Thyroid gland (tissue), 4 donors: ENCODE data around the gene TOR4A.

Experiments used
- POLR2A ChIP-seq, 2 donors: fragments of 450-650 bp; IDR thresholded peaks; one replicate each; pipeline ENCODE4 v1.6.1; 2017; ENCODE audit warnings: antibody characterized with exemption in 2 of 2, mild to moderate bottlenecking in 2 of 2, moderate library complexity in 1 of 2
- TF ChIP-seq, protein P1 (sequence below), 6 experiments: fragments of 200-600 bp in 3 of 6; fragments of 450-650 bp in 3 of 6; sonication (generic) in 3 of 6; IDR thresholded peaks; one replicate each; pipeline ENCODE4 v1.5.1; 2016 to 2019; ENCODE audit warnings: antibody characterized with exemption in 6 of 6, mild to moderate bottlenecking in 2 of 6, inconsistent platforms in 1 of 6, moderate library complexity in 1 of 6

DNA sequence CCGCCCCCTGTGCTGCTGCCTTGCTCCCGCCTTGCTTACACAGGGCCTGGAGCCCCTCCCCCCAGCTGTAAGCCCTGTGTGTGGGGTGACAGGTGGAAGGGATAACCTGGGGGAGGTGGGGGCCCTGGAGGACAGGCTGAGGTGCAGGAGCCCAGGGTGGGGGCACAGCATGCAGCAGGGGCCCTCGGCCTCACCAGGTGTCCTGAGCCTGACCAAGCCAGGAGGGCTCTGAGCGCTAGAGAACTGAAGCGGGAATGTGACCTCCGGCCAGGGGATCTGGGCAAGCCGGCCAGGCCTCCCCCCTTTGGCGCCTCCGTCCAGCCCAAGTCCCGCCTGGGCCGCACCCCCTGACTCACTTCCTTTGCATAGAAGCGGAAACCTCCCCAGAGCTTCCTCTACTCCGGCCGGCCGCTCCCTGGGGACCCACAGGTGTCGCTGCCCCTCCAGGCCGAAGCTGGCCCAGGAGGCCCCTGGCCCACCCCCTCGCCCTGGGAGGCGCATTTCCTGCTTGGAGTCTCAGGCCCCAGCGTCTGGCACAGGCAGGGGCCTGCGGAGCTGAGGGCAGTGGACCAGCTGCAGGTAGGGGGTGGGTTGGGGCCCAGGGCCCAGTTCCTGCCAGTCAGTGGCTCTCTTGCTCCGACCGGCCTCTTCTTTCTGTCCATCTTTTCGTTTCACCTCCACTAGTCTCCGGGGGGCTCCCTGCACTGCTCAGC, at the start of gene TOR4A:
- TF ChIP-seq, protein P1, sequence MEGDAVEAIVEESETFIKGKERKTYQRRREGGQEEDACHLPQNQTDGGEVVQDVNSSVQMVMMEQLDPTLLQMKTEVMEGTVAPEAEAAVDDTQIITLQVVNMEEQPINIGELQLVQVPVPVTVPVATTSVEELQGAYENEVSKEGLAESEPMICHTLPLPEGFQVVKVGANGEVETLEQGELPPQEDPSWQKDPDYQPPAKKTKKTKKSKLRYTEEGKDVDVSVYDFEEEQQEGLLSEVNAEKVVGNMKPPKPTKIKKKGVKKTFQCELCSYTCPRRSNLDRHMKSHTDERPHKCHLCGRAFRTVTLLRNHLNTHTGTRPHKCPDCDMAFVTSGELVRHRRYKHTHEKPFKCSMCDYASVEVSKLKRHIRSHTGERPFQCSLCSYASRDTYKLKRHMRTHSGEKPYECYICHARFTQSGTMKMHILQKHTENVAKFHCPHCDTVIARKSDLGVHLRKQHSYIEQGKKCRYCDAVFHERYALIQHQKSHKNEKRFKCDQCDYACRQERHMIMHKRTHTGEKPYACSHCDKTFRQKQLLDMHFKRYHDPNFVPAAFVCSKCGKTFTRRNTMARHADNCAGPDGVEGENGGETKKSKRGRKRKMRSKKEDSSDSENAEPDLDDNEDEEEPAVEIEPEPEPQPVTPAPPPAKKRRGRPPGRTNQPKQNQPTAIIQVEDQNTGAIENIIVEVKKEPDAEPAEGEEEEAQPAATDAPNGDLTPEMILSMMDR (IDR thresholded peaks at IDR 0.05), result peak in 3 of 6 experiments; percentile 17 to 20 (median 19)
- TF ChIP-seq POLR2A (IDR thresholded peaks at IDR 0.05), result peak in 1 of 2 donors; percentile 49
